GM12891 (cell line): ENCODE measurements around the gene PLD3.
A peak's percentile ranks its signal among the peaks of the same experiment; 100 is the strongest.
"Not testable (repeated sequence)": the region's sequence is repeated elsewhere in the genome, so short reads cannot be mapped to it uniquely, and the experiment has no call there.

Experiments used
- DNase-seq: peaks from one replicate; pipeline ENCODE4 v3.0.0; 2011; ENCODE audit warnings: low spot score; ENCODE audit not compliant: insufficient read length
- FAIRE-seq: peaks from 2 replicates; lab custom pipeline; 2011; peaks lifted over from hg19 to GRCh38; lab: Jason Lieb, UNC
- PAX5 ChIP-seq: IDR thresholded peaks from 2 replicates; pipeline ENCODE4 v1.6.1; 2011; ENCODE audit warnings: low read length, moderate library complexity, mild to moderate bottlenecking; ENCODE audit not compliant: insufficient read depth, severe bottlenecking
- POLR2A ChIP-seq: IDR thresholded peaks from 2 replicates; pipeline ENCODE4 v1.6.1; 2011; ENCODE audit warnings: low read depth, low read length, control low read depth
- POLR2AphosphoS5 ChIP-seq: IDR thresholded peaks from 2 replicates; pipeline ENCODE4 v1.6.1; 2011; ENCODE audit warnings: low read depth, low read length, control low read depth
- POU2F2 ChIP-seq: IDR thresholded peaks from 2 replicates; pipeline ENCODE4 v1.6.1; 2011; ENCODE audit warnings: low read depth, mild to moderate bottlenecking, control low read depth, low read length, moderate library complexity
- SPI1 ChIP-seq: IDR thresholded peaks from 2 replicates; pipeline ENCODE4 v1.6.1; 2011; ENCODE audit warnings: low read depth, low read length, control low read depth
- TAF1 ChIP-seq: IDR thresholded peaks from 2 replicates; pipeline ENCODE4 v1.6.1; 2011; ENCODE audit warnings: low read depth, low read length, control low read depth

PLD3 gene

DNA sequence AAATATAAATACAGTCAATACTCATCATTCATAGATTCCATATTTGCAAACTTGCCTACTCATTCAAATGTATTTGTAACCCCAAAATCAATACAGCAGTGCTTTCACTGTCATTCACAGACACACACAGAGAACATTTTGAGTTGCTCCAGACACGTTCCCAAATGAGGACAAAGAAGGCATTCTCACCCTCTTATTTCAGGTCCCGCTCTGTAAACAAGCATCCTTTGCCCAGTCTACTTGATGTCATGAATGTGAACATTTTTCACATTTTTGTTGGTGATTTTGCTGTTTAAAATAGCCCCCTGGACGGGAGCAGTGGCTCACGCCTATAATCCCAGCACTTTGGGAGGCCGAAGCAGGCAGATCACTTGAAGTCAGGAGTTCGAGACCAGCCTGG is 15.8 kb upstream of the PLD3 start:
- DNase-seq, result no peak
- no peak for FAIRE-seq
- TF ChIP-seq POLR2A (no peak), SPI1 (no peak), TAF1 (no peak), POU2F2 (no peak), POLR2AphosphoS5 (no peak), PAX5 (no peak)

- DNase-seq, FAIRE-seq: not testable (repeated sequence)
Measured at GRCh38 chr19:40333083-40333482, 15.4 kb upstream of the PLD3 start.

DNA sequence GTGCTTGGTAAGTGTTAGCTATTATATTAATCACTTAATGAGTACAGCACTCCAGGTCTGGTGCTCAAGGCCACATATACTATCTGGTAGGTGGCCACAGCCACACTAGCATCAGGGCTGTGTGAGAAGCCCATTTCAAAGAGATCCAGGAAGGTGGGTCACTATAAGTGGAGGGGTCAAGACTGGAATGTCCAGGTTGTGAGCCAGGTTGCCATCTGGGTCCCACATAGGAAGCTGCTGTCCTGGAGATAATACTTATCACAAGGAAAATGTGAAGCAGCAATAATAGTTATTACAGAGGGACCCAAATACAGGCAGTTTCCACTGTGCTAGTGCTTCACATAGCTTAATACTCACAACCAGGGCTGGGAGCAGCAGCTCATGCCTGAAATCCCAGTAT is 13.4 kb upstream of the PLD3 start:
- TF ChIP-seq POLR2A (no peak), SPI1 (no peak), POLR2AphosphoS5 (no peak), PAX5 (no peak), POU2F2 (no peak)
- FAIRE-seq (no peak), DNase-seq (no peak)

- no peak for FAIRE-seq
- TF ChIP-seq POLR2AphosphoS5 (no peak), POLR2A (no peak), POU2F2 (no peak), TAF1 (no peak), PAX5 (no peak), SPI1 (no peak)
- no peak for DNase-seq
Measured at GRCh38 chr19:40335855-40336600, 12.5 kb upstream of the PLD3 start.

DNA sequence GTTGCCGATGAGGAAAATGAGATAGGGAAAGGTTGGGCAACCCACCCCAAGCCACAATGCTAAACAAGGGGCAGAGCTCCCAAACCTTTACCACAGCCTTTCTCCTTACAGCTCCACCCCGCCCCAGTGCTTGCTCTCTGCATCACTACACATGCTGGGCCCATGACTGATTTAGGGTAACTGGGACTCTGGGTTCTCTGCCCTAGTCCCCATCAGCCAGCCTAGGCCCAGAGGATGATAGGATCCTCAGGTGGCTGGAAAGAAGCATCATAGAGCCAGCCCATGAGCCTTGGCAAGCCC is 11.9 kb upstream of the PLD3 start:
- FAIRE-seq (no peak), DNase-seq (no peak)
- no peak for TF ChIP-seq POLR2AphosphoS5
- no peak for TF ChIP-seq PAX5
- no peak for TF ChIP-seq POLR2A
- TF ChIP-seq TAF1, result no peak
- no peak for TF ChIP-seq POU2F2
- TF ChIP-seq SPI1, result no peak

GRCh38 chr19:40337107-40337506 is 11.4 kb upstream of the PLD3 start:
- no peak for DNase-seq
- no peak for FAIRE-seq
- TF ChIP-seq SPI1, result no peak
- TF ChIP-seq TAF1, result no peak
- TF ChIP-seq POLR2A, result no peak
- no peak for TF ChIP-seq POLR2AphosphoS5
- no peak for TF ChIP-seq PAX5
- TF ChIP-seq POU2F2, result no peak

- peak; percentile 16 for FAIRE-seq
- DNase-seq, result no peak
- TF ChIP-seq POLR2A, result no peak
- TF ChIP-seq POU2F2, result no peak
- no peak for TF ChIP-seq SPI1
- TF ChIP-seq TAF1, result no peak
- no peak for TF ChIP-seq POLR2AphosphoS5
- no peak for TF ChIP-seq PAX5
Measured at GRCh38 chr19:40337594-40337993, 10.9 kb upstream of the PLD3 start.

- FAIRE-seq (peak; percentile 20), DNase-seq (no peak)
- peak; percentile 75 for TF ChIP-seq SPI1
- TF ChIP-seq POLR2A, result no peak
- no peak for TF ChIP-seq TAF1
- no peak for TF ChIP-seq POLR2AphosphoS5
Measured at GRCh38 chr19:40339018-40339728, 9.3 kb upstream of the PLD3 start.

GRCh38 chr19:40341601-40342482 is 6.7 kb upstream of the PLD3 start:
- DNase-seq (no peak), FAIRE-seq (no peak)

More at GRCh38 chr19:40341601-40342482, 6.7 kb upstream of the PLD3 start:
- TF ChIP-seq PAX5, result no peak
- TF ChIP-seq TAF1, result no peak
